WTC11 (cell line): ENCODE results near the gene TRIM45. TPM values are rescaled to one million over a fixed set of nuclear protein-coding genes. Genes with fewer than 3 reads are reported as not detected.

ENCODE experiments used
- ATAC-seq: fragments of 200-7000 bp; cut with Tn5 transposase; 2 replicates; pipeline ENCODE4 v1.10.0; 2021; ENCODE audit warnings: mild to moderate bottlenecking, moderate library complexity
- CTCF ChIA-PET: fragments of 300-600 bp; sonication (Branson Sonifier 250); formaldehyde crosslinking; loops from one replicate; lab custom pipeline; 2021; ENCODE audit warnings: antibody characterized with exemption; lab: Charles Lee
- POLR2A ChIA-PET: fragments of 350-600 bp; sonication (Branson Sonifier 250); formaldehyde crosslinking; loops from one replicate; lab custom pipeline; 2021; ENCODE audit warnings: antibody characterized with exemption; lab: Charles Lee
- DNase-seq: peaks from one replicate; pipeline ENCODE4 v3.0.0; 2021; ENCODE audit warnings: low spot score
- H3K27ac Mint-ChIP-seq: 2 replicates; pipeline ENCODE4 v1.8.0; 2021; ENCODE audit warnings: mixed read lengths
- H3K27me3 Mint-ChIP-seq: 2 replicates; pipeline ENCODE4 v1.8.0; 2021; ENCODE audit warnings: low read depth, mild to moderate bottlenecking, moderate library complexity, mixed read lengths
- H3K36me3 Mint-ChIP-seq: 2 replicates; pipeline ENCODE4 v1.8.0; 2021; ENCODE audit warnings: mixed read lengths
- H3K4me1 Mint-ChIP-seq: 2 replicates; pipeline ENCODE4 v1.8.0; 2022; ENCODE audit warnings: mixed read lengths
- H3K4me3 Mint-ChIP-seq: 2 replicates; pipeline ENCODE4 v1.8.0; 2021; ENCODE audit warnings: mild to moderate bottlenecking, moderate library complexity, mixed read lengths
- H3K9me3 Mint-ChIP-seq: 2 replicates; pipeline ENCODE4 v1.8.0; 2021; ENCODE audit warnings: mixed read lengths
- MXD4 ChIP-seq: fragments of 250-450 bp; sonication (Bioruptor Pico); IDR thresholded peaks from 2 replicates; pipeline ENCODE4 v1.8.0; 2021; ENCODE audit warnings: mild to moderate bottlenecking, moderate library complexity, borderline replicate concordance
- NFATC4 ChIP-seq: fragments of 250-450 bp; sonication (Bioruptor Pico); IDR thresholded peaks from 2 replicates; pipeline ENCODE4 v1.9.0; 2021; ENCODE audit warnings: mild to moderate bottlenecking
- NR2C2 ChIP-seq: sonication (generic); formaldehyde crosslinking; IDR thresholded peaks from 2 replicates; pipeline ENCODE4 v1.8.0; 2022; ENCODE audit warnings: mild to moderate bottlenecking, missing genetic modification reagents
- NR3C1 ChIP-seq: sonication (generic); formaldehyde crosslinking; conservative IDR thresholded peaks from 2 replicates; pipeline ENCODE4 v1.8.1; 2023; ENCODE audit warnings: low read depth, mild to moderate bottlenecking, missing genetic modification reagents
- SMAD3 ChIP-seq: sonication (generic); formaldehyde crosslinking; IDR thresholded peaks from 2 replicates; pipeline ENCODE4 v1.8.0; 2022; ENCODE audit warnings: missing genetic modification reagents, mild to moderate bottlenecking, borderline replicate concordance
- SMAD4 ChIP-seq: sonication (generic); formaldehyde crosslinking; IDR thresholded peaks from 2 replicates; pipeline ENCODE4 v1.8.0; 2022; ENCODE audit warnings: mild to moderate bottlenecking, missing genetic modification reagents
- TCF7 ChIP-seq: sonication (generic); formaldehyde crosslinking; IDR thresholded peaks from 2 replicates; pipeline ENCODE4 v1.8.0; 2022; ENCODE audit warnings: mild to moderate bottlenecking, low read depth, missing genetic modification reagents, moderate library complexity
- ZNF121 ChIP-seq: sonication (generic); formaldehyde crosslinking; IDR thresholded peaks from 2 replicates; pipeline ENCODE4 v1.8.0; 2023; ENCODE audit warnings: missing genetic modification reagents
- ZNF138 ChIP-seq: sonication (generic); formaldehyde crosslinking; conservative IDR thresholded peaks from 2 replicates; pipeline ENCODE4 v1.8.1; 2022; ENCODE audit warnings: mild to moderate bottlenecking, moderate library complexity, missing genetic modification reagents
- ZNF423 ChIP-seq: fragments of 250-450 bp; sonication (Bioruptor Pico); IDR thresholded peaks from 2 replicates; pipeline ENCODE4 v2.1.2; 2022; ENCODE audit warnings: mild to moderate bottlenecking, moderate library complexity
- total RNA-seq: library from RNA; stranded (reverse); gene quantifications from 3 replicates; pipeline ENCODE4 v1.2.3, GENCODE V29; 2021
- TF ChIP-seq, protein P1 (sequence below): fragments of 250-450 bp; sonication (Bioruptor Pico); IDR thresholded peaks from 2 replicates; pipeline ENCODE4 v1.9.0; 2021; ENCODE audit warnings: mild to moderate bottlenecking
- TF ChIP-seq, protein P2 (sequence below): sonication (generic); formaldehyde crosslinking; IDR thresholded peaks from 2 replicates; pipeline ENCODE4 v1.8.0; 2022; ENCODE audit warnings: missing genetic modification reagents
- TF ChIP-seq, protein P3 (sequence below): sonication (generic); formaldehyde crosslinking; IDR thresholded peaks from 2 replicates; pipeline ENCODE4 v1.8.1; 2023; ENCODE audit warnings: mild to moderate bottlenecking, missing genetic modification reagents
- TF ChIP-seq, protein P4 (sequence below): sonication (generic); formaldehyde crosslinking; IDR thresholded peaks from 2 replicates; pipeline ENCODE4 v1.8.1; 2023; ENCODE audit warnings: mild to moderate bottlenecking, missing genetic modification reagents, moderate library complexity
- TF ChIP-seq, protein P5 (sequence below): fragments of 250-450 bp; sonication (Bioruptor Pico); IDR thresholded peaks from 2 replicates; pipeline ENCODE4 v1.8.0; 2021; ENCODE audit warnings: mild to moderate bottlenecking
- TF ChIP-seq, protein P6 (sequence below): sonication (generic); formaldehyde crosslinking; IDR thresholded peaks from 2 replicates; pipeline ENCODE4 v1.8.0; 2022; ENCODE audit warnings: mild to moderate bottlenecking, missing genetic modification reagents

Gene TRIM45
- total RNA-seq, 1 experiment from 2014 or later = 11.8 TPM

DNA sequence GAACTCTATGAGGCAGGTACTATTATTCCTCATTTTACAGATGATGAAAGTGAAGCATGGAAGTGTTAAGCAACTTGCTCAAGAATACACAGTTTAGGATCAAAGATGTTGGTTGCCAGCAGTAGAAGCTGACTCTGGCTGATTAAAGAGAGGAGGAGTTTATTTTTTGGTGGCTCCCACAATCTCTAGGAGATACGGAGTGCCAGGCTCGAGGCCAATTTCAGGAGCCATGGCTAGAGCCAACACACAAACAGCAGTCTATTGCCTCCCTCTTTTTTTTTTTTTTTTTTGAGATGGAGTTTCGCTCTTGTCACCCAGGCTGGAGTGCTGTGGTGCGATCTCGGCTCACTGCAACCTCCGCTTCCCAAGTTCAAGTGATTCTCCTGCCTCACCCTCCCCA is 41.8 kb downstream of the TRIM45 start:
- ATAC-seq (no peak), DNase-seq (no peak)
- CTCF ChIA-PET = interaction anchor here (1.3 to 1.4 kb wide), 2 partner anchors 12 to 13 kb away, joined by 3 to 8 read pairs; no protein-coding TSS in a partner anchor
- no peak overlapping the region for H3K4me3 Mint-ChIP-seq
- no peaks in the 10 kb centered on the region for H3K9me3 Mint-ChIP-seq
- no peak for TF ChIP-seq SMAD3 (CRISPR knock-in tag)
- TF ChIP-seq MXD4 (CRISPR knock-in tag) = no peak
- TF ChIP-seq TCF7 (CRISPR knock-in tag) = no peak
- no peak for TF ChIP-seq ZNF121 (CRISPR knock-in tag)
- TF ChIP-seq NFATC4 = no peak
- TF ChIP-seq, protein P1, sequence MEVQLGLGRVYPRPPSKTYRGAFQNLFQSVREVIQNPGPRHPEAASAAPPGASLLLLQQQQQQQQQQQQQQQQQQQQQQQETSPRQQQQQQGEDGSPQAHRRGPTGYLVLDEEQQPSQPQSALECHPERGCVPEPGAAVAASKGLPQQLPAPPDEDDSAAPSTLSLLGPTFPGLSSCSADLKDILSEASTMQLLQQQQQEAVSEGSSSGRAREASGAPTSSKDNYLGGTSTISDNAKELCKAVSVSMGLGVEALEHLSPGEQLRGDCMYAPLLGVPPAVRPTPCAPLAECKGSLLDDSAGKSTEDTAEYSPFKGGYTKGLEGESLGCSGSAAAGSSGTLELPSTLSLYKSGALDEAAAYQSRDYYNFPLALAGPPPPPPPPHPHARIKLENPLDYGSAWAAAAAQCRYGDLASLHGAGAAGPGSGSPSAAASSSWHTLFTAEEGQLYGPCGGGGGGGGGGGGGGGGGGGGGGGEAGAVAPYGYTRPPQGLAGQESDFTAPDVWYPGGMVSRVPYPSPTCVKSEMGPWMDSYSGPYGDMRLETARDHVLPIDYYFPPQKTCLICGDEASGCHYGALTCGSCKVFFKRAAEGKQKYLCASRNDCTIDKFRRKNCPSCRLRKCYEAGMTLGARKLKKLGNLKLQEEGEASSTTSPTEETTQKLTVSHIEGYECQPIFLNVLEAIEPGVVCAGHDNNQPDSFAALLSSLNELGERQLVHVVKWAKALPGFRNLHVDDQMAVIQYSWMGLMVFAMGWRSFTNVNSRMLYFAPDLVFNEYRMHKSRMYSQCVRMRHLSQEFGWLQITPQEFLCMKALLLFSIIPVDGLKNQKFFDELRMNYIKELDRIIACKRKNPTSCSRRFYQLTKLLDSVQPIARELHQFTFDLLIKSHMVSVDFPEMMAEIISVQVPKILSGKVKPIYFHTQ (CRISPR knock-in tag) = no peak
- no peak for TF ChIP-seq SMAD4 (CRISPR knock-in tag)
- TF ChIP-seq NR2C2 (CRISPR knock-in tag) = no peak
- no peak for TF ChIP-seq ZNF138
- TF ChIP-seq, protein P2, sequence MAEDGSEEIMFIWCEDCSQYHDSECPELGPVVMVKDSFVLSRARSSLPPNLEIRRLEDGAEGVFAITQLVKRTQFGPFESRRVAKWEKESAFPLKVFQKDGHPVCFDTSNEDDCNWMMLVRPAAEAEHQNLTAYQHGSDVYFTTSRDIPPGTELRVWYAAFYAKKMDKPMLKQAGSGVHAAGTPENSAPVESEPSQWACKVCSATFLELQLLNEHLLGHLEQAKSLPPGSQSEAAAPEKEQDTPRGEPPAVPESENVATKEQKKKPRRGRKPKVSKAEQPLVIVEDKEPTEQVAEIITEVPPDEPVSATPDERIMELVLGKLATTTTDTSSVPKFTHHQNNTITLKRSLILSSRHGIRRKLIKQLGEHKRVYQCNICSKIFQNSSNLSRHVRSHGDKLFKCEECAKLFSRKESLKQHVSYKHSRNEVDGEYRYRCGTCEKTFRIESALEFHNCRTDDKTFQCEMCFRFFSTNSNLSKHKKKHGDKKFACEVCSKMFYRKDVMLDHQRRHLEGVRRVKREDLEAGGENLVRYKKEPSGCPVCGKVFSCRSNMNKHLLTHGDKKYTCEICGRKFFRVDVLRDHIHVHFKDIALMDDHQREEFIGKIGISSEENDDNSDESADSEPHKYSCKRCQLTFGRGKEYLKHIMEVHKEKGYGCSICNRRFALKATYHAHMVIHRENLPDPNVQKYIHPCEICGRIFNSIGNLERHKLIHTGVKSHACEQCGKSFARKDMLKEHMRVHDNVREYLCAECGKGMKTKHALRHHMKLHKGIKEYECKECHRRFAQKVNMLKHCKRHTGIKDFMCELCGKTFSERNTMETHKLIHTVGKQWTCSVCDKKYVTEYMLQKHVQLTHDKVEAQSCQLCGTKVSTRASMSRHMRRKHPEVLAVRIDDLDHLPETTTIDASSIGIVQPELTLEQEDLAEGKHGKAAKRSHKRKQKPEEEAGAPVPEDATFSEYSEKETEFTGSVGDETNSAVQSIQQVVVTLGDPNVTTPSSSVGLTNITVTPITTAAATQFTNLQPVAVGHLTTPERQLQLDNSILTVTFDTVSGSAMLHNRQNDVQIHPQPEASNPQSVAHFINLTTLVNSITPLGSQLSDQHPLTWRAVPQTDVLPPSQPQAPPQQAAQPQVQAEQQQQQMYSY (CRISPR knock-in tag) = no peak
- TF ChIP-seq, protein P3, sequence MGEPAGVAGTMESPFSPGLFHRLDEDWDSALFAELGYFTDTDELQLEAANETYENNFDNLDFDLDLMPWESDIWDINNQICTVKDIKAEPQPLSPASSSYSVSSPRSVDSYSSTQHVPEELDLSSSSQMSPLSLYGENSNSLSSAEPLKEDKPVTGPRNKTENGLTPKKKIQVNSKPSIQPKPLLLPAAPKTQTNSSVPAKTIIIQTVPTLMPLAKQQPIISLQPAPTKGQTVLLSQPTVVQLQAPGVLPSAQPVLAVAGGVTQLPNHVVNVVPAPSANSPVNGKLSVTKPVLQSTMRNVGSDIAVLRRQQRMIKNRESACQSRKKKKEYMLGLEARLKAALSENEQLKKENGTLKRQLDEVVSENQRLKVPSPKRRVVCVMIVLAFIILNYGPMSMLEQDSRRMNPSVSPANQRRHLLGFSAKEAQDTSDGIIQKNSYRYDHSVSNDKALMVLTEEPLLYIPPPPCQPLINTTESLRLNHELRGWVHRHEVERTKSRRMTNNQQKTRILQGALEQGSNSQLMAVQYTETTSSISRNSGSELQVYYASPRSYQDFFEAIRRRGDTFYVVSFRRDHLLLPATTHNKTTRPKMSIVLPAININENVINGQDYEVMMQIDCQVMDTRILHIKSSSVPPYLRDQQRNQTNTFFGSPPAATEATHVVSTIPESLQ (CRISPR knock-in tag) = no peak
- TF ChIP-seq, protein P4, sequence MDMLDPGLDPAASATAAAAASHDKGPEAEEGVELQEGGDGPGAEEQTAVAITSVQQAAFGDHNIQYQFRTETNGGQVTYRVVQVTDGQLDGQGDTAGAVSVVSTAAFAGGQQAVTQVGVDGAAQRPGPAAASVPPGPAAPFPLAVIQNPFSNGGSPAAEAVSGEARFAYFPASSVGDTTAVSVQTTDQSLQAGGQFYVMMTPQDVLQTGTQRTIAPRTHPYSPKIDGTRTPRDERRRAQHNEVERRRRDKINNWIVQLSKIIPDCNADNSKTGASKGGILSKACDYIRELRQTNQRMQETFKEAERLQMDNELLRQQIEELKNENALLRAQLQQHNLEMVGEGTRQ (CRISPR knock-in tag) = no peak
- TF ChIP-seq, protein P5, sequence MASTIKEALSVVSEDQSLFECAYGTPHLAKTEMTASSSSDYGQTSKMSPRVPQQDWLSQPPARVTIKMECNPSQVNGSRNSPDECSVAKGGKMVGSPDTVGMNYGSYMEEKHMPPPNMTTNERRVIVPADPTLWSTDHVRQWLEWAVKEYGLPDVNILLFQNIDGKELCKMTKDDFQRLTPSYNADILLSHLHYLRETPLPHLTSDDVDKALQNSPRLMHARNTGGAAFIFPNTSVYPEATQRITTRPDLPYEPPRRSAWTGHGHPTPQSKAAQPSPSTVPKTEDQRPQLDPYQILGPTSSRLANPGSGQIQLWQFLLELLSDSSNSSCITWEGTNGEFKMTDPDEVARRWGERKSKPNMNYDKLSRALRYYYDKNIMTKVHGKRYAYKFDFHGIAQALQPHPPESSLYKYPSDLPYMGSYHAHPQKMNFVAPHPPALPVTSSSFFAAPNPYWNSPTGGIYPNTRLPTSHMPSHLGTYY (CRISPR knock-in tag) = no peak
- TF ChIP-seq, protein P6, sequence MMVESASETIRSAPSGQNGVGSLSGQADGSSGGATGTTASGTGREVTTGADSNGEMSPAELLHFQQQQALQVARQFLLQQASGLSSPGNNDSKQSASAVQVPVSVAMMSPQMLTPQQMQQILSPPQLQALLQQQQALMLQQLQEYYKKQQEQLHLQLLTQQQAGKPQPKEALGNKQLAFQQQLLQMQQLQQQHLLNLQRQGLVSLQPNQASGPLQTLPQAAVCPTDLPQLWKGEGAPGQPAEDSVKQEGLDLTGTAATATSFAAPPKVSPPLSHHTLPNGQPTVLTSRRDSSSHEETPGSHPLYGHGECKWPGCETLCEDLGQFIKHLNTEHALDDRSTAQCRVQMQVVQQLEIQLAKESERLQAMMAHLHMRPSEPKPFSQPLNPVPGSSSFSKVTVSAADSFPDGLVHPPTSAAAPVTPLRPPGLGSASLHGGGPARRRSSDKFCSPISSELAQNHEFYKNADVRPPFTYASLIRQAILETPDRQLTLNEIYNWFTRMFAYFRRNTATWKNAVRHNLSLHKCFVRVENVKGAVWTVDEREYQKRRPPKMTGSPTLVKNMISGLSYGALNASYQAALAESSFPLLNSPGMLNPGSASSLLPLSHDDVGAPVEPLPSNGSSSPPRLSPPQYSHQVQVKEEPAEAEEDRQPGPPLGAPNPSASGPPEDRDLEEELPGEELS = no peak
- no peak for TF ChIP-seq ZNF423 (CRISPR knock-in tag)
- TF ChIP-seq NR3C1 = no peak
- TF ChIP-seq, all 79 proteins: peak for 0
- Mint-ChIP-seq H3K4me1 (no peaks in the 10 kb centered on the region), H3K27ac (no peak overlapping the region), H3K27me3 (no peaks in the 10 kb centered on the region), H3K36me3 (peaks cover 71% of the 10 kb centered on the region)
- POLR2A ChIA-PET = no interaction called here
